Smooth muscle cell (in vitro differentiated cells): ENCODE data around the gene KRTAP1-4. TPM values are rescaled to one million over a fixed set of nuclear protein-coding genes. Genes with fewer than 3 reads are reported as not detected.
A peak's percentile ranks its signal among the peaks of the same experiment; 100 is the strongest.
"Not testable (repeated sequence)": the region's sequence is repeated elsewhere in the genome, so short reads cannot be mapped to it uniquely, and the experiment has no call there.

Experiments used
- DNase-seq: peaks from one replicate; lab custom pipeline; 2025; ENCODE audit not compliant: unreplicated experiment; lab: John Stamatoyannopoulos, UW
- H2AFZ ChIP-seq: fragments of 200-600 bp; sonication (generic); 2 replicates; pipeline ENCODE4 v1.6.0; 2016; ENCODE audit warnings: antibody characterized with exemption, low read depth, mild to moderate bottlenecking
- H3F3A ChIP-seq: fragments of 200-600 bp; sonication (generic); 2 replicates; pipeline ENCODE4 v1.6.0; 2017; ENCODE audit warnings: antibody characterized with exemption, low read depth
- H3K27ac ChIP-seq: fragments of 200-600 bp; sonication (generic); 2 replicates; pipeline ENCODE4 v1.5.1; 2016; ENCODE audit warnings: low read depth, mild to moderate bottlenecking
- H3K27me3 ChIP-seq: fragments of 200-600 bp; sonication (generic); 2 replicates; pipeline ENCODE4 v1.6.1; 2016; ENCODE audit warnings: low read depth, mild to moderate bottlenecking
- H3K36me3 ChIP-seq: fragments of 200-600 bp; sonication (generic); 2 replicates; pipeline ENCODE4 v1.5.1; 2016; ENCODE audit warnings: low read depth
- H3K4me1 ChIP-seq: fragments of 200-600 bp; sonication (generic); 2 replicates; pipeline ENCODE4 v1.5.1; 2016; ENCODE audit warnings: low read depth
- H3K4me2 ChIP-seq: fragments of 200-600 bp; sonication (generic); 2 replicates; pipeline ENCODE4 v1.6.0; 2016; ENCODE audit warnings: mild to moderate bottlenecking
- H3K4me3 ChIP-seq: fragments of 200-600 bp; sonication (generic); 2 replicates; pipeline ENCODE4 v1.5.1; 2016; ENCODE audit warnings: mild to moderate bottlenecking
- H3K79me2 ChIP-seq: fragments of 200-600 bp; sonication (generic); 2 replicates; pipeline ENCODE4 v1.6.0; 2016; ENCODE audit warnings: low read depth, mild to moderate bottlenecking
- H3K9ac ChIP-seq: fragments of 200-600 bp; sonication (generic); 2 replicates; pipeline ENCODE4 v1.6.0; 2016; ENCODE audit warnings: low read depth
- H3K9me3 ChIP-seq: fragments of 200-600 bp; sonication (generic); replicated peaks from 2 replicates; pipeline ENCODE4 v1.5.1; 2016; ENCODE audit warnings: low read depth
- H4K20me1 ChIP-seq: fragments of 200-600 bp; sonication (generic); 2 replicates; pipeline ENCODE4 v1.6.0; 2016; ENCODE audit warnings: low read depth
- WGBS: methylation state at CpG from one replicate; pipeline ENCODE4 v1.1.7; 2016; ENCODE audit warnings: low lambda C conversion rate; 5-methylcytosine and 5-hydroxymethylcytosine counted together
- polyA plus RNA-seq: library from polyadenylated mRNA; unstranded; fragments of >200 nt; fragmentation: Nextera tagmentation; extraction: Ambion mirVana; gene quantifications from 2 replicates; pipeline ENCODE4 v1.2.1, GENCODE V29; 2016
- total RNA-seq: library from RNA; depleted of rRNA; stranded (reverse); fragments of >200 nt; gene quantifications from 2 replicates; pipeline ENCODE4 v1.2.3, GENCODE V29; 2014
- TF ChIP-seq, protein P1 (sequence below): fragments of 200-600 bp; sonication (generic); IDR thresholded peaks from 2 replicates; pipeline ENCODE4 v1.5.1; 2017; ENCODE audit warnings: borderline replicate concordance, mild to moderate bottlenecking, antibody characterized with exemption; ENCODE audit not compliant: insufficient read depth, poor library complexity, severe bottlenecking

The KRTAP1-4 gene
- total and polyA plus RNA-seq, 2 experiments from 2014 or later = not detected

GRCh38 chr17:41037853-41038350 lies 7.9 kb upstream of the KRTAP1-4 start:
- WGBS = 80% methylated on average over 2 of the region's 2 CpGs
- Histone ChIP-seq H3K4me2 (no peak overlapping the region), H3K4me3 (no peak overlapping the region), H3K36me3 (no peaks in the 10 kb centered on the region), H3K27ac (no peak overlapping the region), H3K27me3 (no peaks in the 10 kb centered on the region), H4K20me1 (no peaks in the 10 kb centered on the region), H2AFZ (no peak overlapping the region), H3K4me1 (no peaks in the 10 kb centered on the region), H3F3A (no peaks in the 10 kb centered on the region), H3K79me2 (no peaks in the 10 kb centered on the region), H3K9ac (no peak overlapping the region), H3K9me3 (no peaks in the 10 kb centered on the region)
- TF ChIP-seq, protein P1, sequence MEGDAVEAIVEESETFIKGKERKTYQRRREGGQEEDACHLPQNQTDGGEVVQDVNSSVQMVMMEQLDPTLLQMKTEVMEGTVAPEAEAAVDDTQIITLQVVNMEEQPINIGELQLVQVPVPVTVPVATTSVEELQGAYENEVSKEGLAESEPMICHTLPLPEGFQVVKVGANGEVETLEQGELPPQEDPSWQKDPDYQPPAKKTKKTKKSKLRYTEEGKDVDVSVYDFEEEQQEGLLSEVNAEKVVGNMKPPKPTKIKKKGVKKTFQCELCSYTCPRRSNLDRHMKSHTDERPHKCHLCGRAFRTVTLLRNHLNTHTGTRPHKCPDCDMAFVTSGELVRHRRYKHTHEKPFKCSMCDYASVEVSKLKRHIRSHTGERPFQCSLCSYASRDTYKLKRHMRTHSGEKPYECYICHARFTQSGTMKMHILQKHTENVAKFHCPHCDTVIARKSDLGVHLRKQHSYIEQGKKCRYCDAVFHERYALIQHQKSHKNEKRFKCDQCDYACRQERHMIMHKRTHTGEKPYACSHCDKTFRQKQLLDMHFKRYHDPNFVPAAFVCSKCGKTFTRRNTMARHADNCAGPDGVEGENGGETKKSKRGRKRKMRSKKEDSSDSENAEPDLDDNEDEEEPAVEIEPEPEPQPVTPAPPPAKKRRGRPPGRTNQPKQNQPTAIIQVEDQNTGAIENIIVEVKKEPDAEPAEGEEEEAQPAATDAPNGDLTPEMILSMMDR = no peak
- DNase-seq = no peak

DNA sequence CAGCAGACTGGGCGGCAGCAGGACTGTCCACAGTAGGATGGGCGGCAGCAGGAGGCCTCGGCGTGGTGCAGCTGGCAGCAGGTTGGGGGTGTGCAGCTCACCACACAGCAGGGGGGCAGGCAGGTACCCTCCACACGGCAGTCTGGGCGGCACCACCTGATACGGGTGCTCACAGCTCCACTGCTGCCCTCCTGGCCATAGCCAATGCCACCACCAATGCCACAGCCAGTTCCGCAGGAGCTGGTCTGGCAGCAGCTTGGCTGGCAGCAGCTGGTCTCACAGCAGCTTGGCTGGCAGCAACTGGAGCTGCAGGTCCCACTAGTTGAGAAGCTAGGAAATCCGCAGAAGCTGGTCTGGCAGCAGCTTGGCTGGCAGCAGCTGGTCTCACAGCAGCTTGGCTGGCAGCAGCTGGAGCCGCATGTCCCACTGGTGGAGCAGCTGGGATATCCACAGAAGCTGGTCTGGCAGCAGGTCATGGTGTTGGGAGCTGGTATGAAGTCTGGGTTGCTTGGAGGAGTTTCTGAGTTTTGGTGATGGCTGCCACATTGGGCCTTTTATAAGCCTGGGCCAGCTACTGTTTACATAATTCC lies 4.4 kb upstream of the KRTAP1-4 start, which contains the start of gene KRTAP1-3:
TSS of gene KRTAP1-3 (minus strand) at position 529 of the 590 bp plus-strand sequence. CDS start at position 476, 53 bp downstream.
- not testable (repeated sequence) for H3F3A ChIP-seq, H3K9ac ChIP-seq, H3K4me3 ChIP-seq, H3K36me3 ChIP-seq, H4K20me1 ChIP-seq, DNase-seq, H3K27ac ChIP-seq, H2AFZ ChIP-seq, H3K4me2 ChIP-seq, H3K9me3 ChIP-seq, H3K4me1 ChIP-seq, H3K79me2 ChIP-seq, H3K27me3 ChIP-seq
- WGBS = 97% methylated on average over 10 of the region's 10 CpGs

DNA sequence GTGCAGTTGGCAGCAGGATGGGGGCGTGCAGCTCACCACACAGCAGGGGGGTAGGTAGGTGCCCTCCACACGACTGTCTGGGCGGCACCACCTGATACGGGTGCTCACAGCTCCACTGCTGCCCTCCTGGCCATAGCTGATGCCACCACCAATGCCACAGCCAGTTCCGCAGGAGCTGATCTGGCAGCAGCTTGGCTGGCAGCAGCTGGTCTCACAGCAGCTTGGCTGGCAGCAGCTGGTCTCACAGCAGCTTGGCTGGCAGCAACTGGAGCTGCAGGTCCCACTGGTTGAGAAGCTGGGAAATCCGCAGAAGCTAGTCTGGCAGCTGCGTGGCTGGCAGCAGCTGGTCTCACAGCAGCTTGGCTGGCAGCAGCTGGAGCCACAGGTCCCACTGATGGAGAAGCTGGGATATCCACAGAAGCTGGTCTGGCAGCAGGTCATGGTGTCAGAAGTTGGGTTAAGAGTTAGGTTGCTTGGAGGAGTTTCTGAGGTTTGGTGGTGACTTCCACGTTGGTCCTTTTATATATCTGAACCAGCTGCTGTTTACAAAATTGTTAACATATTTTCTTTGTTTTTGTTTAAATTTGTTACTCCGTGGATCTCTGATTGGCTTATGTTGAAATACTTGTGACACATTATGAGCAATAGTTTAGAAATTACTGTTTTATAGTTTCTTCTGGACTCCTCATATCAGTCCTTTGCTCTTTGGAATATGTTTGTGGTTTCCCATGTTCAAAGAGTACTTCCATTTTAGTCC lies 3.1 kb downstream of the KRTAP1-4 start, which contains the start of gene KRTAP1-5:
TSS of gene KRTAP1-5 (minus strand) at position 494 of the 757 bp plus-strand sequence. CDS start at position 441, 53 bp downstream.
- H3K27ac ChIP-seq = no peak within 1 kb of the TSS
- H3K36me3 ChIP-seq = no peaks in the 10 kb centered on the region
- H3F3A ChIP-seq = no peaks in the 10 kb centered on the region
- no peaks in the 10 kb centered on the region for H3K79me2 ChIP-seq
- H3K9ac ChIP-seq = no peak within 1 kb of the TSS
- H3K4me1 ChIP-seq = no peaks in the 10 kb centered on the region
- TF ChIP-seq, protein P1 = no peak
- no peak within 1 kb of the TSS for H3K4me3 ChIP-seq
- no peaks in the 10 kb centered on the region for H3K27me3 ChIP-seq
- H3K4me2 ChIP-seq = peak within 1 kb of the TSS; percentile 47
- 77% methylated on average over 9 of the region's 9 CpGs for WGBS
- DNase-seq = no peak
- H4K20me1 ChIP-seq = no peaks in the 10 kb centered on the region
- no peak within 1 kb of the TSS for H2AFZ ChIP-seq
- no peaks in the 10 kb centered on the region for H3K9me3 ChIP-seq

DNA sequence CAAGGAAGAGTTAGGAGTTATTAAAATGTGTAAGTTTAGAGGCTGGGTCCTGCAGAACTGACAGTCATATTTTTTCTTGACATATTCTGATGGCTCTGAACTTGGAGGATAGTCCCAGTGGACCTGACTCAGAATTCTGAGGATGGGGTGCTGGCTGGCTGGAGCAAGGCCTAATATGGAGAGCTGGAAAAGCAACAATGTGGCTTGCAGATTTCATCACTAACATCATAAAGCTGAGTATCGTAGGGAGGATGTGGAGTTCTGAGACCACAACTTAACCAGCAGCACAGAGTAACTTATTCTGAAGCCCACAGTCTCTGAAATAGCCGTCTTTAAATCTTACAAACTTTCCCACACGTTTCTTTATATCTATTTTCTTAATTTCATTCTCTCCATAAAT lies 5.3 kb downstream of the KRTAP1-4 start:
- no peak for DNase-seq
- no peaks in the 10 kb centered on the region for H3F3A ChIP-seq
- H3K9ac ChIP-seq = no peak overlapping the region
- TF ChIP-seq, protein P1 = no peak
- H4K20me1 ChIP-seq = no peaks in the 10 kb centered on the region
- H2AFZ ChIP-seq = no peak overlapping the region
- H3K4me1 ChIP-seq = no peaks in the 10 kb centered on the region
- H3K4me2 ChIP-seq = no peak overlapping the region
- no peak overlapping the region for H3K27ac ChIP-seq
- 72% methylated on average over 3 of the region's 3 CpGs for WGBS
- no peaks in the 10 kb centered on the region for H3K79me2 ChIP-seq
- no peaks in the 10 kb centered on the region for H3K36me3 ChIP-seq
- no peaks in the 10 kb centered on the region for H3K27me3 ChIP-seq
- H3K9me3 ChIP-seq = no peaks in the 10 kb centered on the region
- H3K4me3 ChIP-seq = no peak overlapping the region
